T-helper 1 cell treated with Interleukin-12 subunit alpha and Interleukin-12 subunit beta and Interleukin-4 antibody, amounts not matched to agents 30 ng/mL and 1 ng/mL, for 36 hours (primary cell): Measurements from ENCODE around the gene AP1M2. TPM values are rescaled to one million over a fixed set of nuclear protein-coding genes. Genes with fewer than 3 reads are reported as not detected.
"Not testable (repeated sequence)": the region's sequence is repeated elsewhere in the genome, so short reads cannot be mapped to it uniquely, and the experiment has no call there.

Experiments
- intact Hi-C: fragments of 100-400 bp; cut with micrococcal nuclease; formaldehyde crosslinking; loops from one replicate; pipeline ENCODE4 v1.15.1; 2024
- total RNA-seq: library from RNA; stranded (reverse); gene quantifications from 2 replicates; pipeline ENCODE4 v1.2.3, GENCODE V29; 2022

The AP1M2 gene
- total RNA-seq, 1 donor from 2014 or later, result not detected

GRCh38 chr19:10566408-10566657, 20.8 kb downstream of the AP1M2 start:
- intact Hi-C loops, result loop anchor here (1.0 to 5.0 kb wide), 14 partner anchors 64 to 526 kb away; partner anchors contain the start of genes CARM1, PPAN, RAVER1 and SMARCA4

- intact Hi-C loops, result loop anchor here (1.0 to 5.0 kb wide), 16 partner anchors 11 to 527 kb away; partner anchors contain the start of genes CARM1, PPAN, RAVER1 and SMARCA4
Measured at GRCh38 chr19:10565567-10566407, 21.3 kb downstream of the AP1M2 start, which contains the start of gene KRI1. TSS of gene KRI1 (minus strand) at chr19:10566010. CDS start at chr19:10565999, 11 bp downstream.

GRCh38 chr19:10565028-10565566, 22.0 kb downstream of the AP1M2 start:
- intact Hi-C loops, result loop anchor here (1.0 to 5.0 kb wide), 5 partner anchors 11 to 527 kb away; partner anchors contain the start of gene PPAN

- intact Hi-C loops, result no loop called here
Measured at GRCh38 chr19:10562609-10563008, 24.5 kb downstream of the AP1M2 start.

GRCh38 chr19:10560154-10560553, 27.0 kb downstream of the AP1M2 start:
- intact Hi-C loops, result no loop called here

- intact Hi-C loops, result no loop called here
Measured at GRCh38 chr19:10557603-10558197, 29.4 kb downstream of the AP1M2 start.

- intact Hi-C loops, result no loop called here
Measured at GRCh38 chr19:10555610-10555973, 31.5 kb downstream of the AP1M2 start.

- intact Hi-C loops, result loop anchor here (1.0 kb wide), 2 partner anchors 10 to 12 kb away; partner anchors contain the start of gene ATG4D
Measured at GRCh38 chr19:10554760-10555609, 32.1 kb downstream of the AP1M2 start.

GRCh38 chr19:10553943-10554381, 33.1 kb downstream of the AP1M2 start:
- intact Hi-C loops, result loop anchor here (1.0 kb wide), 4 partner anchors 11 to 150 kb away; partner anchors contain the start of gene ATG4D

GRCh38 chr19:10553087-10553667, 33.9 kb downstream of the AP1M2 start:
- intact Hi-C loops, result loop anchor here (1.0 kb wide), 2 partner anchors 48 to 149 kb away; no protein-coding TSS in a partner anchor

- intact Hi-C loops, result loop anchor here (1.0 kb wide), 2 partner anchors 47 to 148 kb away; no protein-coding TSS in a partner anchor
Measured at GRCh38 chr19:10552510-10553053, 34.5 kb downstream of the AP1M2 start.

GRCh38 chr19:10551698-10552301, 35.3 kb downstream of the AP1M2 start:
- intact Hi-C loops, result no loop called here

- intact Hi-C loops, result not testable (repeated sequence)
Measured at GRCh38 chr19:10551006-10551405, 36.1 kb downstream of the AP1M2 start.

- intact Hi-C loops, result no loop called here
Measured at GRCh38 chr19:10550336-10550735, 36.8 kb downstream of the AP1M2 start.

GRCh38 chr19:10549733-10550132, 37.4 kb downstream of the AP1M2 start:
- intact Hi-C loops, result no loop called here

- intact Hi-C loops, result no loop called here
Measured at GRCh38 chr19:10548746-10549276, 38.3 kb downstream of the AP1M2 start.

- intact Hi-C loops, result no loop called here
Measured at GRCh38 chr19:10546817-10547216, 40.3 kb downstream of the AP1M2 start.

GRCh38 chr19:10544753-10545251, 42.3 kb downstream of the AP1M2 start:
- intact Hi-C loops, result no loop called here

GRCh38 chr19:10544242-10544752, 42.8 kb downstream of the AP1M2 start:
- intact Hi-C loops, result no loop called here
